CD4-positive, alpha-beta T cell (primary cell): ENCODE measurements around the gene CEP135. TPM values are rescaled to one million over a fixed set of nuclear protein-coding genes. Genes with fewer than 3 reads are reported as not detected.
"Not testable (repeated sequence)": the region's sequence is repeated elsewhere in the genome, so short reads cannot be mapped to it uniquely, and the experiment has no call there.

Experiments
- ATAC-seq: fragments of 200-7000 bp; cut with Tn5 transposase; one replicate; pipeline ENCODE4 v1.10.0; 2022; ENCODE audit warnings: mild to moderate bottlenecking; ENCODE audit not compliant: poor library complexity
- CTCF ChIA-PET: fragments of 350-600 bp; sonication (Branson Sonifier 250); formaldehyde crosslinking; loops from one replicate; lab custom pipeline; 2021; ENCODE audit warnings: antibody characterized with exemption, inconsistent platforms; lab: Charles Lee
- POLR2A ChIA-PET: fragments of 350-600 bp; sonication (Branson Sonifier 250); formaldehyde crosslinking; loops from one replicate; lab custom pipeline; 2021; ENCODE audit warnings: antibody characterized with exemption, inconsistent platforms; lab: Charles Lee
- DNase-seq, 14 experiments: peaks; one replicate each; pipeline ENCODE4 v3.0.0-alpha.2; 2013 to 2020; ENCODE audit warnings: mixed read lengths in 2 of 14
- H3K27ac ChIP-seq, 2 donors: one replicate each; pipeline versions ENCODE4 v1.5.1 to v1.7.0; 2013; ENCODE audit warnings: low read length in 2 of 2, low read depth in 1 of 2, mild to moderate bottlenecking in 1 of 2
- H3K27me3 ChIP-seq, 2 experiments: 1 replicate in 1 of 2; 2 replicates in 1 of 2; pipeline versions ENCODE4 v1.6.1 to v1.7.0; 2013; ENCODE audit warnings: low read length in 2 of 2, control low read depth in 1 of 2, mild to moderate bottlenecking in 1 of 2, moderate library complexity in 1 of 2; ENCODE audit not compliant: insufficient read depth in 2 of 2, control insufficient read depth in 1 of 2
- H3K36me3 ChIP-seq: one replicate; pipeline ENCODE4 v1.6.1; 2013; ENCODE audit warnings: low read length, control low read depth; ENCODE audit not compliant: insufficient read depth
- H3K4me1 ChIP-seq: one replicate; pipeline ENCODE4 v1.6.1; 2013; ENCODE audit warnings: low read length, control low read depth; ENCODE audit not compliant: insufficient read depth
- H3K4me3 ChIP-seq: one replicate; pipeline ENCODE4 v1.5.1; 2013; ENCODE audit warnings: mild to moderate bottlenecking, low read length, moderate library complexity
- H3K9me3 ChIP-seq, 2 experiments: 1 replicate in 1 of 2; 2 replicates in 1 of 2; pipeline versions ENCODE4 v1.6.1 to v1.7.0; 2013; ENCODE audit warnings: low read length in 2 of 2, mild to moderate bottlenecking in 2 of 2, control low read depth in 1 of 2, moderate library complexity in 1 of 2; ENCODE audit not compliant: control insufficient read depth in 1 of 2, insufficient read depth in 1 of 2
- H3K27ac Mint-ChIP-seq: one replicate; pipeline ENCODE4 v1.8.0; 2020; ENCODE audit warnings: mixed read lengths
- H3K27me3 Mint-ChIP-seq: one replicate; pipeline ENCODE4 v1.8.0; 2021; ENCODE audit warnings: mixed read lengths
- H3K36me3 Mint-ChIP-seq: one replicate; pipeline ENCODE4 v1.8.0; 2021; ENCODE audit warnings: low read depth, mixed read lengths
- H3K4me1 Mint-ChIP-seq: one replicate; pipeline ENCODE4 v1.8.0; 2021; ENCODE audit warnings: low read depth, mixed read lengths
- H3K4me3 Mint-ChIP-seq: one replicate; pipeline ENCODE4 v1.8.0; 2020; ENCODE audit warnings: mild to moderate bottlenecking, mixed read lengths
- H3K9me3 Mint-ChIP-seq: one replicate; pipeline ENCODE4 v1.8.0; 2020; ENCODE audit warnings: mixed read lengths
- CTCF ChIP-seq: fragments of 200-600 bp; IDR thresholded peaks from one replicate; pipeline ENCODE4 v1.8.0; 2022; ENCODE audit warnings: antibody characterized with exemption, mild to moderate bottlenecking
- intact Hi-C, 2 experiments: fragments of 100-400 bp; cut with DNase I in 1 of 2; cut with micrococcal nuclease in 1 of 2; formaldehyde crosslinking; loops; one replicate each; pipeline versions ENCODE4 v1.15.1 to v1.9.0; 2023 to 2025; cut with DNase I, micrococcal nuclease
- total RNA-seq, 174 experiments: library from RNA in 2 of 174; stranded (reverse) in 2 of 174; gene quantifications; one replicate each; pipeline ENCODE4 v1.2.3 and lab custom pipeline; 2021 to 2026

Gene CEP135
- total RNA-seq, 2 experiments from 2014 or later: 19.6 to 21.0 TPM

GRCh38 chr4:56067826-56068225, 119.1 kb downstream of the CEP135 start:
- Histone ChIP-seq H3K27ac (no peak overlapping the region), H3K9me3 (no peaks in the 10 kb centered on the region), H3K4me1 (no peaks in the 10 kb centered on the region), H3K4me3 (no peak overlapping the region), H3K27me3 (peaks cover 0 to 4% of the 10 kb centered on the region in 2 experiments), H3K36me3 (no peaks in the 10 kb centered on the region)
- POLR2A ChIA-PET: no interaction called here
- no peak for TF ChIP-seq CTCF
- no peaks in the 10 kb centered on the region for H3K36me3 Mint-ChIP-seq
- H3K4me3 Mint-ChIP-seq: no peak overlapping the region
- no peak for ATAC-seq
- intact Hi-C loops: no loop called here
- peaks cover 25% of the 10 kb centered on the region for H3K27me3 Mint-ChIP-seq
- CTCF ChIA-PET: no interaction called here
- DNase-seq: no peak
- no peaks in the 10 kb centered on the region for H3K4me1 Mint-ChIP-seq
- no peaks in the 10 kb centered on the region for H3K9me3 Mint-ChIP-seq
- no peak overlapping the region for H3K27ac Mint-ChIP-seq

DNA sequence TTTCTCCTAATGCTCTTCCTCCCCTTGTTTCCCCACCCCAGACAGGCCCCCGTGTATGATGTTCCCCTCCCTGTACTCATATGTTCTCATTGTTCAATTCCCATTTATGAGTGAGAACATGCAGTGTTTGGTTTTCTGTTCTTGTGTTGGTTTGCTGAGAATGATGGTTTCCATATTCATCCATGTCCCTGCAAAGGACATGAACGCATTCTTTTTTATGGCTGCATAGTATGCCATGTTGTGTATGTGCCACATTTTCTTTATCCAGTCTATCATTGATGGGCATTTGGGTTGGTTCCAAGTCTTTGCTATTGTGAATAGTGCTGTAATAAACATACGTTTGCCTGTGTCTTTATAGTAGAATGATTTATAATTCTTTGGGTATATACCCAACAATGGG, 124.0 kb downstream of the CEP135 start:
- POLR2A ChIA-PET, H3K27ac Mint-ChIP-seq, DNase-seq, H3K27me3 ChIP-seq, H3K4me1 ChIP-seq, intact Hi-C loops, H3K4me1 Mint-ChIP-seq, ATAC-seq, H3K36me3 Mint-ChIP-seq, H3K27ac ChIP-seq, CTCF ChIA-PET, H3K9me3 Mint-ChIP-seq, H3K9me3 ChIP-seq, H3K36me3 ChIP-seq, H3K4me3 Mint-ChIP-seq, H3K4me3 ChIP-seq: not testable (repeated sequence)
- peaks cover 25% of the 10 kb centered on the region for H3K27me3 Mint-ChIP-seq

- no peak for TF ChIP-seq CTCF
- peaks cover 2% of the 10 kb centered on the region for H3K9me3 Mint-ChIP-seq
- intact Hi-C loops: no loop called here
- Histone ChIP-seq H3K9me3 (no peaks in the 10 kb centered on the region), H3K4me3 (no peak overlapping the region), H3K27ac (no peak overlapping the region), H3K4me1 (no peaks in the 10 kb centered on the region), H3K27me3 (no peaks in the 10 kb centered on the region), H3K36me3 (no peaks in the 10 kb centered on the region)
- peaks cover 5% of the 10 kb centered on the region for H3K27me3 Mint-ChIP-seq
- H3K36me3 Mint-ChIP-seq: no peaks in the 10 kb centered on the region
- no peak overlapping the region for H3K4me3 Mint-ChIP-seq
- ATAC-seq (no peak), DNase-seq (no peak)
- ChIA-PET CTCF (no interaction called here), POLR2A (no interaction called here)
- H3K27ac Mint-ChIP-seq: no peak overlapping the region
- H3K4me1 Mint-ChIP-seq: no peaks in the 10 kb centered on the region
Measured at GRCh38 chr4:56077676-56078075, 128.9 kb downstream of the CEP135 start.

GRCh38 chr4:56078866-56079265, 130.1 kb downstream of the CEP135 start:
- no peak overlapping the region for H3K27ac Mint-ChIP-seq
- H3K36me3 ChIP-seq: no peaks in the 10 kb centered on the region
- no peaks in the 10 kb centered on the region for H3K4me1 ChIP-seq
- H3K27me3 Mint-ChIP-seq: peaks cover 5% of the 10 kb centered on the region
- H3K27ac ChIP-seq: no peak overlapping the region
- no peaks in the 10 kb centered on the region for H3K4me1 Mint-ChIP-seq
- intact Hi-C loops: no loop called here
- ChIA-PET POLR2A (no interaction called here), CTCF (no interaction called here)
- no peaks in the 10 kb centered on the region for H3K9me3 ChIP-seq
- H3K27me3 ChIP-seq: no peaks in the 10 kb centered on the region
- H3K9me3 Mint-ChIP-seq: no peaks in the 10 kb centered on the region
- no peak for TF ChIP-seq CTCF
- DNase-seq (no peak), ATAC-seq (no peak)
- H3K36me3 Mint-ChIP-seq: no peaks in the 10 kb centered on the region
- H3K4me3 Mint-ChIP-seq: no peak overlapping the region
- H3K4me3 ChIP-seq: no peak overlapping the region
